Ectodermal cell (in vitro differentiated cells): ENCODE measurements around the gene TNNI3.
"Not testable (repeated sequence)": the region's sequence is repeated elsewhere in the genome, so short reads cannot be mapped to it uniquely, and the experiment has no call there.

Source experiments
- H3K27ac ChIP-seq: 2 replicates; pipeline ENCODE4 v1.7.0; 2013; ENCODE audit warnings: mild to moderate bottlenecking, low read depth, low read length; ENCODE audit not compliant: insufficient read depth, poor library complexity, severe bottlenecking
- H3K27me3 ChIP-seq: 2 replicates; pipeline ENCODE4 v1.7.0; 2013; ENCODE audit warnings: mild to moderate bottlenecking, low read length; ENCODE audit not compliant: insufficient read depth, control insufficient read depth, poor library complexity, severe bottlenecking
- H3K36me3 ChIP-seq: one replicate; pipeline ENCODE4 v1.7.0; 2013; ENCODE audit warnings: low read length; ENCODE audit not compliant: control insufficient read depth, insufficient read depth
- H3K4me1 ChIP-seq: one replicate; pipeline ENCODE4 v1.7.0; 2013; ENCODE audit warnings: low read length; ENCODE audit not compliant: control insufficient read depth, insufficient read depth
- H3K4me3 ChIP-seq: 2 replicates; pipeline ENCODE4 v1.7.0; 2013; ENCODE audit warnings: low read depth, low read length, control low read depth; ENCODE audit not compliant: insufficient read depth
- H3K9me3 ChIP-seq: 2 replicates; pipeline ENCODE4 v1.7.0; 2013; ENCODE audit warnings: mild to moderate bottlenecking, low read length, moderate library complexity; ENCODE audit not compliant: control insufficient read depth
- WGBS, 2 experiments: methylation state at CpG; one replicate each; pipeline ENCODE4 v1.1.7; 2013; ENCODE audit warnings: missing lambda C conversion rate in 2 of 2; 5-methylcytosine and 5-hydroxymethylcytosine counted together

Gene TNNI3

DNA sequence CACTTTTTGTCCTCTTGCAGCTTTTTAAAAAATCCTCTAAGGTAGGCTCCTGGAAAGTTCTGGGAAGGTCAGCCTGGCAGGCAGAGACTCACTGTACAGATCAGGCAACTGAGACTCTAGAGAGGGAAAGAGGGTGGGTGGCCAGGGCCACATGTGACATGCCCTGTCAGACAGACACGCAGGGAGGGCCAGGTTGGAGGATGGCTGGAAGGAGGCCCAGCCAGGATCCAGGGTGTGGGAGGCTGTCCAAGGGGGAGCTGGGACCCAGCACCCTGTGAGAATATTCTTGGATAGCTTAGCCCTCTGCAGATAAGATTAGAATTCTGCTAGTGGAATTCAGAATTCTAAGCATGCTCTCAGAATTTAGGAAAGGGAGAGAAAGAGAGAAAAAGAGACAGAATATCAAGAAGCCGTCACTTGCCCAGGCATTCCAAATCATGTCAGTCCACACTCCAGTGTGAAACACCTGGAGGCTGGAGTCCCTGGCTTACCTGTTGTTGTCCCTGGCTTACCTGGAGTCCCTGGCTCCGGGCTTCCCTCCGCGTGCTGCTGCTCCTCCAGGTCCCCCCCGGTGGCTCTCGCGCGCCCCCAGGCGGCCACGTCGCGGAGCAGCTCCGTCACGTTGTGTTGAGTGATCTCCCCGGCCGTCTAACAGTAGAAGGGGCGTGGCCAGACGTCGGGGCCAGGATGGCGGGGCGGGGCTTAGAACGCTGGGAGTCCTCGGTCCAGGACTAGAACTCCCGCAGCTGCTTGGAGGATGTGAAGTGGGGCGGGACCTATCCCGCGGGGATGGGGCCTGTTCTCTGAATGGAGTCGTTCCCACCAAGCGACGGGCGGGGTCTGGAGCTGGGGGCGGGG is 2.8 kb upstream of the TNNI3 start:
- no peak overlapping the region for H3K27ac ChIP-seq
- no peaks in the 10 kb centered on the region for H3K9me3 ChIP-seq
- no peak overlapping the region for H3K4me3 ChIP-seq
- peaks cover 13% of the 10 kb centered on the region for H3K27me3 ChIP-seq
- no peaks in the 10 kb centered on the region for H3K36me3 ChIP-seq
- peaks cover 17% of the 10 kb centered on the region for H3K4me1 ChIP-seq
- WGBS, 2 experiments, result 4 to 5% methylated on average over 33 of the region's 33 CpGs

DNA sequence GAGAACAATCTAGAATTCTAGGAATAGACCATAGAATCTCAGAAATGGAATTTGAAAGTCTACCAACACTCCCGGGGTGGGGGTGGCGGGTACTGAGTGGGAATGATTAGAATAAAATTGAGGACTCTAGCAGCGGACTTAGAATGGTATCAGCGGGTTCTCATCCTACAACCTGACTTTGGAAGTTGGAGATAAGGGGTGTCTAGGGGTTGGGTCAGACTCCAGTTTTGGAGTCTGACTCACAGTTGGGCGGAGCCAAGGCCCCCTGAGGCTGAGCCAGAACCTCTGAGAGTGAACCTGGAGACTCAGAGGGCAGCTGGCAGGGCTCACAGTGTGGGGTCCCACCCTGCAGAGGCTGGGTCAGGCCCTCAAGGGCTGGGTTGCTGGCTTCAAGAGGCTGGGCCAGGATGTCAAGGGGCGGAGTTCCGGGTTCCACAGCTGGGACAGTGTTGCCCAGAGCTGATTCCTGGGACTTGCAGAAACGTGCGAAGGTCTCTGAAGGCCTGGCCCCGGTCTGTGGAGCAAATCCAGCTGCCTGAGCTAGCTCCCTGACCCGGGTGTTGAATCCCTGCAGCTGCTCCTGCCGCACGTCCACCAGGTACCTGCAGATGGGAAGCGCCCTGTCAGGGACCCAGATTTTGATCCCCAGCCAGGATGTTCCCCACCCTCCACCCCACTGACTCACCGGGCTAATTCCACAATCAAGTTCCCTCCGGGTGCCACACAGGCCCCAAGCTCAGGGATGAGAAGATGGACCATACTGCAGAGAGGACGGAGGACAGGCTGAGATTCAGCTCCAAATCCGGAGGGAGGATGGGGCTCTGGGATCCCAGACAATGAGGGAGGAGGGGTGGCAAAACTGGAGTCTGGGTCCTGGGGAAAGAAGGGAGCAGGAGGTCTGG is 1.6 kb upstream of the TNNI3 start:
- H3K27me3 ChIP-seq, result peaks cover 13% of the 10 kb centered on the region
- no peaks in the 10 kb centered on the region for H3K9me3 ChIP-seq
- no peak overlapping the region for H3K4me3 ChIP-seq
- H3K27ac ChIP-seq, result no peak overlapping the region
- WGBS, 2 experiments, result 66 to 72% methylated on average over 18 of the region's 18 CpGs
- peaks cover 17% of the 10 kb centered on the region for H3K4me1 ChIP-seq
- no peaks in the 10 kb centered on the region for H3K36me3 ChIP-seq

GRCh38 chr19:55158423-55158822 is 891 bp upstream of the TNNI3 start:
- 86 to 89% methylated on average over 4 of the region's 4 CpGs for WGBS, 2 experiments
- Histone ChIP-seq H3K27ac (no peak overlapping the region), H3K9me3 (no peaks in the 10 kb centered on the region), H3K36me3 (no peaks in the 10 kb centered on the region), H3K4me1 (peaks cover 17% of the 10 kb centered on the region), H3K27me3 (peaks cover 13% of the 10 kb centered on the region), H3K4me3 (no peak overlapping the region)

DNA sequence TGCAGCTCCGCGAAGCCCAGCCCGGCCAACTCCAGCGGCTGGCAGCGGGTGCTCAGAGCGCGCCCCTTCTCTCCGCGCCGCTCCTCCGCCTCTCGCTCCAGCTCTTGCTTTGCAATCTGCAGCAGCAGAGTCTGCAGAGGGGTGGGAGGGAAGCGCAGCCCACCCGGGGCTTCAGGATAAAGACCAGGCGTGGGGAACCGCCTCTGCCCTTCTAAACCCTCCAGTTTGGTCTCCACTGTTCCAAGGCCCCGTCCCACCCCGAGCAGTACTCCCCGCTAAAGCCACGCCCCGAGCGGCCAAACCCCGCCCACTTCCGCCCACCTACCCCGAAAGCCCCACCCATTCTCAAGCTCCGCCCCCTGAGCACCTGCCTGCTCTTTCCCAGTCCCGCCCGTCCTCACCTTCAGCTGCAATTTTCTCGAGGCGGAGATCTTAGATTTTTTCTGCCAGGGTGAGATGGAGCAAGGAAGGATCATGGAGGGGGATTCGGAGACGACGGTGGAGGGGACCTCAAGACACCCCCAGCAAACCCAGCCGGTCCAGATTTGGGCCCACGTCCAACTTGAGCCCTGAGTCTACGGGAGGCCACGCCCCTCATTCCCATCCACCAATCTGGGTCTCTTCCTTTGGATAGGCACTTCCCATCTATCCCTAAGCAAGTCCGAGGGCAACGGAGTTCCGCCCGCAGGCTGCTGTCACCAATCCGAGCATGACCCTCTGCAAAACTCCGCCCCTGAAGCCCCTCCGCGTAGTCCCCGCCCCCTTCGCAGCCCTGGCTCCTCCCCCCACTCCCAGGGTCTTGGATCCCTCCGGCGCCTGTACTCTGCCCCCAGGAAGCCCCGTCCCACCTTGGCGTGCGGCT is 1.1 kb downstream of the TNNI3 start:
- Histone ChIP-seq H3K36me3 (no peaks in the 10 kb centered on the region), H3K27me3 (peaks cover 6% of the 10 kb centered on the region), H3K4me3 (peak overlapping the region; percentile 44), H3K4me1 (peaks cover 17% of the 10 kb centered on the region), H3K27ac (peak overlapping the region; percentile 48), H3K9me3 (no peaks in the 10 kb centered on the region)
- 34% methylated on average over 52 of the region's 52 CpGs for WGBS, 2 experiments

DNA sequence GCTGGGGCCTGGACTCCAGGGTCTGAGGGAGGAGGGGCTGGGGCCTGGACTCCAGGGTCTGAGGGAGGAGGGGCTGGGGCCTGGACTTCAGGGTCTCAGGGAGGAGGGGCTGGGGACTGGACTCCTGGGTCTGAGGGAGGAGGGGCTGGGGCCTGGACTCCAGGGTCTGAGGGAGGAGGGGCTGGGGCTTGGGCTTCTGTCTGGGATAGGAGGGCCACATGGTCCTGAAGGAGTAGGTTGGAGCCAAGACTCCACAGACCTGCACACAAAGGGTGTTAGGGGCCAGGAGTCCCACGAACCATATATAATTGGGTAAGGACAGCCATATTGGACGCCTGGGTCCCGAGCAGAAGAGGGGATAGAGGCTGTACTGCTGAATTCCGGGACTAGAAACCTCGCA is 1.7 kb downstream of the TNNI3 start:
- WGBS, 2 experiments, result 46 to 52% methylated on average over 5 of the region's 5 CpGs
- Histone ChIP-seq H3K4me1 (peaks cover 17% of the 10 kb centered on the region), H3K27ac (peak overlapping the region; percentile 48), H3K4me3 (peak overlapping the region; percentile 44)
- H3K27me3 ChIP-seq, H3K9me3 ChIP-seq, H3K36me3 ChIP-seq: not testable (repeated sequence)

DNA sequence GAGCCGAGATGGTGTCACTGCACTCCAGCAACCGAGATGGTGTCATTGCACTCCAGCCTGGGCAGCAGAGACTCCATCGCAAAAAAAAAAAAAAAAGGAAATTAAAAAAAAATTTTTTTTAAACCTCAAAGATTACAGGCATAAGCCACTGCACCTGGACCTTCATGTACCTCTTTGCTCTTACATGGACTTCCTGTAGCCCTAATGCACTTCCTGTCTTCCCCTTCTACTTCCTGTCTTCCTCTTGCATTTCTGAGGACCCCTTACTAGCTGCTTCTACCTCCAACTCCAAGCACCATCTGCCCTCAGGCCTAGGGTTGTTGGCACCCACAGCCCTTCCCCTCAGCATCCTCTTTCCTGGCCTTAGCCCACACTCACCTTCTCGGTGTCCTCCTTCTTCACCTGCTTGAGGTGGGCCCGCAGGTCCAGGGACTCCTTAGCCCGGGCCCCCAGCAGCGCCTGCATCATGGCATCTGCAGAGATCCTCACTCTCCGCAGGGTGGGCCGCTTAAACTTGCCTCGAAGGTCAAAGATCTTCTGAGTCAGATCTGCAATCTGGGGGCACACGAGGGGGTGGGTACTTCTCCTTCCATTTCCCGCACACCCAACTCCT is 3.8 kb downstream of the TNNI3 start:
- H3K4me1 ChIP-seq, result peaks cover 7% of the 10 kb centered on the region
- H3K36me3 ChIP-seq, result no peaks in the 10 kb centered on the region
- no peak overlapping the region for H3K4me3 ChIP-seq
- no peaks in the 10 kb centered on the region for H3K27me3 ChIP-seq
- H3K9me3 ChIP-seq, result no peaks in the 10 kb centered on the region
- H3K27ac ChIP-seq, result no peak overlapping the region
- 91 to 92% methylated on average over 11 to 12 of the region's 12 CpGs for WGBS, 2 experiments

DNA sequence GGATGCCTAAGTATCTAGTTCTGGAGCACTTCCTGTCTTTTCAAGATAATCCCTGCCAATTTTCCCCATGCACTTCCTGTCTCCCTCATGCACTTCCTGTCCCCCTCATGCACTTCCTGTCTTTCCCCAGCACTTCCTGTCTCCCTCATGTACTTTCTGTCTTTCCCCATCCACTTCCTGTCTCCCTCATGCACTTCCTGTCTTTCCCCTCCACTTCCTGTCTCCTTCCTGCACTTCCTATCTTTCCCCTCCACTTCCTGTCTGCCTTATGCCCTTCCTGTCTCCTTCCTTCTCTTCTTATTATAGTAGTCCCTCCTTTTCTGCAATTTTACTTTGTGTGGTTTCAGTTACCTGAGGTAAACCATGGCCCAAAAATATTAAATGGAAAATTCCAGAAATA is 5.5 kb downstream of the TNNI3 start:
- Histone ChIP-seq H3K4me3 (no peak overlapping the region), H3K27ac (no peak overlapping the region), H3K27me3 (no peaks in the 10 kb centered on the region), H3K36me3 (no peaks in the 10 kb centered on the region), H3K9me3 (no peaks in the 10 kb centered on the region), H3K4me1 (peaks cover 14% of the 10 kb centered on the region)

- WGBS, 2 experiments, result 8 to 10% methylated on average over 15 to 16 of the region's 18 CpGs
- peak within 1 kb of the TSS; percentile 23 for H3K4me3 ChIP-seq
- H3K27ac ChIP-seq, result peak within 1 kb of the TSS; percentile 32
- H3K9me3 ChIP-seq, result no peaks in the 10 kb centered on the region
- H3K27me3 ChIP-seq, result no peaks in the 10 kb centered on the region
- H3K36me3 ChIP-seq, result peaks cover 3% of the 10 kb centered on the region
- H3K4me1 ChIP-seq, result peaks cover 14% of the 10 kb centered on the region
Observed at GRCh38 chr19:55149078-55150003, 8.2 kb downstream of the TNNI3 start, which contains the start of gene TNNT1. TSS of gene TNNT1 (minus strand) at chr19:55149206. CDS start at chr19:55147157, 2,049 bp downstream.
